Hepatocyte (in vitro differentiated cells): ENCODE data around the gene TENM4. TPM values are rescaled to one million over a fixed set of nuclear protein-coding genes. Genes with fewer than 3 reads are reported as not detected.
"Not testable (repeated sequence)": the region's sequence is repeated elsewhere in the genome, so short reads cannot be mapped to it uniquely, and the experiment has no call there.

Experiments used
- DNase-seq: peaks from one replicate; pipeline ENCODE4 v3.0.0-alpha.2; 2016; ENCODE audit warnings: low spot score
- H2AFZ ChIP-seq: fragments of 200-600 bp; sonication (generic); 2 replicates; pipeline ENCODE4 v1.6.0; 2016; ENCODE audit warnings: antibody characterized with exemption, mild to moderate bottlenecking
- H3K27ac ChIP-seq: fragments of 200-600 bp; sonication (generic); 2 replicates; pipeline ENCODE4 v1.5.1; 2016; ENCODE audit warnings: mild to moderate bottlenecking
- H3K27me3 ChIP-seq: fragments of 200-600 bp; sonication (generic); 2 replicates; pipeline ENCODE4 v1.6.1; 2016
- H3K36me3 ChIP-seq: fragments of 200-600 bp; sonication (generic); replicated peaks from 2 replicates; pipeline ENCODE4 v1.5.1; 2016; ENCODE audit warnings: low read depth; ENCODE audit not compliant: insufficient read depth
- H3K4me1 ChIP-seq: fragments of 200-600 bp; sonication (generic); 2 replicates; pipeline ENCODE4 v1.5.1; 2016; ENCODE audit warnings: mild to moderate bottlenecking, moderate library complexity; ENCODE audit not compliant: insufficient read depth
- H3K4me2 ChIP-seq: fragments of 200-600 bp; sonication (generic); 2 replicates; pipeline ENCODE4 v1.6.0; 2016
- H3K4me3 ChIP-seq: fragments of 200-600 bp; sonication (generic); 2 replicates; pipeline ENCODE4 v1.5.1; 2016; ENCODE audit warnings: mild to moderate bottlenecking
- H3K79me2 ChIP-seq: fragments of 200-600 bp; sonication (generic); 2 replicates; pipeline ENCODE4 v1.6.0; 2017; ENCODE audit warnings: mild to moderate bottlenecking
- H3K9me2 ChIP-seq: fragments of 200-600 bp; sonication (generic); replicated peaks from 2 replicates; pipeline ENCODE4 v1.6.0; 2017; ENCODE audit warnings: mild to moderate bottlenecking; ENCODE audit not compliant: insufficient read depth
- H3K9me3 ChIP-seq: fragments of 200-600 bp; sonication (generic); 2 replicates; pipeline ENCODE4 v1.5.1; 2016; ENCODE audit warnings: low read depth, mild to moderate bottlenecking
- H4K20me1 ChIP-seq: fragments of 200-600 bp; sonication (generic); 2 replicates; pipeline ENCODE4 v1.6.0; 2016; ENCODE audit warnings: mild to moderate bottlenecking; ENCODE audit not compliant: insufficient read depth, poor library complexity, severe bottlenecking
- EZH2 ChIP-seq: fragments of 200-600 bp; sonication (generic); IDR thresholded peaks from 2 replicates; pipeline ENCODE4 v1.6.1; 2016; ENCODE audit warnings: antibody characterized with exemption, mild to moderate bottlenecking, borderline replicate concordance
- EZH2phosphoT487 ChIP-seq: fragments of 200-600 bp; sonication (generic); IDR thresholded peaks from one replicate; pipeline ENCODE4 v1.6.1; 2018; ENCODE audit warnings: antibody characterized with exemption, mild to moderate bottlenecking, low read depth, moderate library complexity; ENCODE audit not compliant: unreplicated experiment, severe bottlenecking
- WGBS: methylation state at CpG from one replicate; pipeline ENCODE4 v1.1.6; 2016; ENCODE audit warnings: low lambda C conversion rate; ENCODE audit errors: missing lambda C conversion rate; 5-methylcytosine and 5-hydroxymethylcytosine counted together
- polyA plus RNA-seq: library from polyadenylated mRNA; unstranded; fragments of >200 nt; fragmentation: Nextera tagmentation; extraction: Ambion mirVana; gene quantifications from 2 replicates; pipeline ENCODE4 v1.2.1, GENCODE V29; 2016
- total RNA-seq: library from RNA; depleted of rRNA; stranded (reverse); fragments of >200 nt; gene quantifications from 2 replicates; pipeline ENCODE4 v1.2.3, GENCODE V29; 2014
- TF ChIP-seq, protein P1 (sequence below): fragments of 200-600 bp; sonication (generic); IDR thresholded peaks from 2 replicates; pipeline ENCODE4 v1.5.1; 2016; ENCODE audit warnings: antibody characterized with exemption, mild to moderate bottlenecking; ENCODE audit not compliant: poor library complexity

TENM4 gene
- total and polyA plus RNA-seq, 2 experiments from 2014 or later, result 18.4 to 18.7 TPM

DNA sequence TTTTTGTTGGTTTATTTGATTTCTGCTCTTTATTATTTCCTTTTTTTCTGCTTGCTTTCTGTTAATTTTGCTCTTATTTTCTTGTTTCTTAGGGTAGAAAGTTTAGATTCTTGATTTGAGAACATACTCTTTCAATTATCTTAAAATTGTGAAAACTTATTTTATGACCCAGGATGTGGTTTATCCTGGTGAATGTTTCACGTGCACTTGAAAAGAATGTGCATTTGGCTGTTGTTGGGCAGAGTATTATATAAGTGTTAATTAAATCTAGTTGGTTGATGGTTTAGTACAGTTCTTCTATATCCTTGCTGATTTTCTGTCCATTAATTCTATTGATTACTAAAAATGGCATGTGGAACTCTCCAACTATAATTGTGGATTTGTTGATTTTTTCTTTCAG, 799.3 kb downstream of the TENM4 start:
- DNase-seq, result no peak
- Histone ChIP-seq H3K27me3 (no peaks in the 10 kb centered on the region), H3K4me3 (no peak overlapping the region), H3K36me3 (no peaks in the 10 kb centered on the region), H3K27ac (no peak overlapping the region), H3K4me1 (no peaks in the 10 kb centered on the region), H4K20me1 (no peaks in the 10 kb centered on the region), H3K79me2 (no peaks in the 10 kb centered on the region), H2AFZ (no peak overlapping the region), H3K9me3 (no peaks in the 10 kb centered on the region), H3K9me2 (no peaks in the 10 kb centered on the region), H3K4me2 (no peak overlapping the region)
- 50% methylated on average over 1 of the region's 1 CpG for WGBS
- no peak for TF ChIP-seq EZH2
- no peak for TF ChIP-seq EZH2phosphoT487
- TF ChIP-seq, protein P1, sequence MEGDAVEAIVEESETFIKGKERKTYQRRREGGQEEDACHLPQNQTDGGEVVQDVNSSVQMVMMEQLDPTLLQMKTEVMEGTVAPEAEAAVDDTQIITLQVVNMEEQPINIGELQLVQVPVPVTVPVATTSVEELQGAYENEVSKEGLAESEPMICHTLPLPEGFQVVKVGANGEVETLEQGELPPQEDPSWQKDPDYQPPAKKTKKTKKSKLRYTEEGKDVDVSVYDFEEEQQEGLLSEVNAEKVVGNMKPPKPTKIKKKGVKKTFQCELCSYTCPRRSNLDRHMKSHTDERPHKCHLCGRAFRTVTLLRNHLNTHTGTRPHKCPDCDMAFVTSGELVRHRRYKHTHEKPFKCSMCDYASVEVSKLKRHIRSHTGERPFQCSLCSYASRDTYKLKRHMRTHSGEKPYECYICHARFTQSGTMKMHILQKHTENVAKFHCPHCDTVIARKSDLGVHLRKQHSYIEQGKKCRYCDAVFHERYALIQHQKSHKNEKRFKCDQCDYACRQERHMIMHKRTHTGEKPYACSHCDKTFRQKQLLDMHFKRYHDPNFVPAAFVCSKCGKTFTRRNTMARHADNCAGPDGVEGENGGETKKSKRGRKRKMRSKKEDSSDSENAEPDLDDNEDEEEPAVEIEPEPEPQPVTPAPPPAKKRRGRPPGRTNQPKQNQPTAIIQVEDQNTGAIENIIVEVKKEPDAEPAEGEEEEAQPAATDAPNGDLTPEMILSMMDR, result no peak

DNA sequence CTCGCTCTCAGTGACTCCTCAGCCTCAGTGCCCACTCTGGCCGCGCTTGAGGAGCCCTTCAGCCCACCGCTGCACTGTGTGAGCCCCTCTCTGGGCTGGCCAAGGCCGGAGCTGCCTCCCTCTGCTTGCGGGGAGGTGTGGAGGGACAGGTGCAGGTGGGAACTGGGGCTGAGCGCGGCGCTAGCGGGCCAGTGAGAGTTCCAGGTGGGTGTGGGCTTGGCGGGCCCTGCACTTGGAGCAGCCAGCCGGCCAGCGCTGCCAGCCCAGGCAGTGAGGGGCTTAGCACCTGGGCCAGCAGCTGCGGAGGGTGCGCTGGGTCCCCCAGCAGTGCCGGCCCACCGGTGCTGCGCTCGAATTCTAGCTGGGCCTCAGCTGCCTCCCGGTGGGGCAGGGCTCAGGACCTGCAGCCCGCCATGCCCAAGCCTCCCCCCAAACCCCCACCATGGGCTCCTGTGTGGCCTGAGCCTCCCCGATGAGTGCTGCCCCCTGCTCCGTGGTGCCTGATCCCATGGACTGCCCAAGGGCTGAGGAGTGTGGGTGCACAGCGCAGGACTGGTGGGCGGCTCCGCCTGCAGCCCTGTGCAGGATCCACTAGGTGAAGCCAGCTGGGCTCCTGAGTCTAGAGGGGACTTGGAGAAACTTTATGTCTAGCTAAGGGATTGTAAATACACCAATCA, 802.0 kb downstream of the TENM4 start:
- Histone ChIP-seq H3K4me2 (no peak overlapping the region), H3K9me2 (no peaks in the 10 kb centered on the region), H3K4me3 (no peak overlapping the region), H3K36me3 (no peaks in the 10 kb centered on the region), H3K79me2 (no peaks in the 10 kb centered on the region), H3K27ac (no peak overlapping the region), H2AFZ (no peak overlapping the region), H3K4me1 (no peaks in the 10 kb centered on the region), H4K20me1 (no peaks in the 10 kb centered on the region), H3K27me3 (no peaks in the 10 kb centered on the region), H3K9me3 (no peaks in the 10 kb centered on the region)
- TF ChIP-seq EZH2 (no peak), EZH2phosphoT487 (no peak)
- TF ChIP-seq, protein P1, result no peak
- no peak for DNase-seq
- WGBS, result 96% methylated on average over 16 of the region's 26 CpGs

DNA sequence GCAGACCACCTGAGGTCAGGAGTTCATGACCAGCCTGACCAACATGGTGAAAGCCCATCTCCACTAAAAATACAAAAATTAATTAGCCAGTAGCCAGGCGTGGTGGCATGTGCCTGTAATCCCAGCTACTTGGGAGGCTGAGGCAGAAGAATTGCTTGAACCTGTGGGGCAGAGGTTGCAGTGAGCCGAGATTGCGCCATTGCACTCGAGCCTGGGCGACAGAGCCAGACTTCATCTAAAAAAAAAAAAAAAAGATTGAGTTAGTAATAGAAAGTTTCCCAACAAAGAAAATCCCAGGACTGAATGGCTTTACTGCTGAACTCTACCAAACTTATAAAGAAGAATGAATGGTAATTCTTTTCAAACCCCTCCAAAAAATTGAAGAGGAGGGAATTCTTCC, 803.3 kb downstream of the TENM4 start:
- not testable (repeated sequence) for H3K36me3 ChIP-seq, H3K27ac ChIP-seq, H3K4me1 ChIP-seq, H3K9me2 ChIP-seq, H3K79me2 ChIP-seq, H3K9me3 ChIP-seq, H4K20me1 ChIP-seq, H2AFZ ChIP-seq, H3K27me3 ChIP-seq, DNase-seq, H3K4me3 ChIP-seq, H3K4me2 ChIP-seq
- WGBS, result 92% methylated on average over 5 of the region's 5 CpGs

DNA sequence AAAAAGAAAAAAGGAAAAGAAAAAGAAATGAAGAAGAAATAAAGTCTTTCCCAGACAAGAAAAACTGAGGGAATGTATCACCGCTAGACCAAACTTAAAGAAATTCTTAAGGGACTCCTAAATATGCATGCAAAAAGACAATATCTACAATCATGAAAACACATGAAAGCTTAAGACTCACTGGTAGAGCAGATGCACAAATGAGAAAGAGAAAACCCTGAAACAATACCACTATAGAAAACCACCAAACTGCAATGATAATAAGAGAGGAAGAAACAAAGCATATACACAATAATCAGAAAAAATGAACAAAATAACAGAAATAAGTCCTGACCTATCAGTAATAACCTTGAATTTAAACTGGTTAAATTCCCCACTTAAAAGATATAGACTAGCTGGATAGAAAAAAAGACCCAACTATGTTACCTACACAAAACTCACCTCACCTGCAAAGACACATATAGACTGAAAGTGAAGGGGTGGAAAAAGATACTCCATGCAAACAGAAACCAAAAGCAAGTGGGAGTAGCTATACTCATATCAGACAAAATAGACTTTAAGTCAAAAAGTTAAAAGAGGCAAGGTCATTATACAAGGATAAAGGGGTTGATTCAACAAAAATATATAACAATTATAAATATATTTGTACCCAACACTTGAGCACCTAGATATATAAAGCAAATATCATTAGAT, 804.9 kb downstream of the TENM4 start:
- Histone ChIP-seq H3K4me2 (no peak overlapping the region), H3K36me3 (no peaks in the 10 kb centered on the region), H3K79me2 (no peaks in the 10 kb centered on the region), H3K4me3 (no peak overlapping the region), H4K20me1 (no peaks in the 10 kb centered on the region), H3K4me1 (no peaks in the 10 kb centered on the region), H3K9me3 (no peaks in the 10 kb centered on the region), H3K27me3 (no peaks in the 10 kb centered on the region), H2AFZ (no peak overlapping the region), H3K9me2 (no peaks in the 10 kb centered on the region), H3K27ac (no peak overlapping the region)
- 100% methylated on average over 1 of the region's 1 CpG for WGBS
- TF ChIP-seq, protein P1, result no peak
- TF ChIP-seq EZH2, result no peak
- no peak for TF ChIP-seq EZH2phosphoT487
- DNase-seq, result no peak
